GM21360 (cell line): ENCODE data around the gene ACP7.
"Not testable (repeated sequence)": the region's sequence is repeated elsewhere in the genome, so short reads cannot be mapped to it uniquely, and the experiment has no call there.

ENCODE experiments used
- ATAC-seq: cut with Tn5 transposase; IDR thresholded peaks from one replicate; pipeline ENCODE4 v1.9.1; 2021; ENCODE audit warnings: mild to moderate bottlenecking, moderate library complexity; ENCODE audit not compliant: unreplicated experiment

Gene ACP7

GRCh38 chr19:39083983-39084731 is at the start of gene ACP7:
Gene ACP7 (plus strand): TSS chr19:39084368. CDS start chr19:39085270, 902 bp downstream.
- ATAC-seq: no peak

DNA sequence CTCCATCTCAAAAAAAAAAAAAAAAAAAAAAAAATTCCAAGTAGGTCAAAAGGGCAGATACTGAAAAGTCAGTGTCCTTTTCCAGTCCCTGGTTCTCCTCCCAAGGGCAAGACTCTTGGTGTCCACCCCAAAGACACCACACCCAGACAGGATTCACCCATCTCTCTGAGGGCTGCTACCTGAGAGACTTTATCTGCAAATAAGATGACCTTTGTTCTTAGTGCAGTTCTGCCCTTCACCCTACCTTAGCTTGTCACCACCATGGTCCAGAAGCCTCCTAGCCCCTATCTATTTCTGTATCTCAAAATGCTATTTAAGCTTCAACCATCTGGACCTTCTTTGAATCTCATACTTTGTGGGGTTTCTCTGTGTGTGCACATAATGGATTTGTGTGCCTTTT is 47.6 kb upstream of the ACP7 start:
- ATAC-seq: no peak

DNA sequence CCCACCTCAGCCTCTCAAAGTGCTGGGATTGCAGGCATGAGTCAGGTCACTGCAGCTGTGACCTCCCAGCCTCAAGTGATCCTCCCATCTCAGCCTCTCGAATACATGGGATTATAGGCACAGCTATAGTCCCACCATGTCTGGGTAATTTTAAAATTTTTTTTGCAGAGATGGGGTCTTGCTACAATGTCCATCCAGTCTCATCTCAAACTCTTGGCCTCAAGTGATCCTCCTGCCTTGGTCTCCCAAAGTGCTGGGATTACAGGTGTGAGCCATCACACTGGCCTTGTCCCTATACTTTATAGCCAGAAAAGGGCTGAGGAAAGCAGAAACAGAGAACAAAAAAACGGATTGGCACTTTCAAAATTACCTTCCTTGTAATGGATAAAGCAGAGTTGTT is 47.0 kb upstream of the ACP7 start:
- no peak for ATAC-seq

DNA sequence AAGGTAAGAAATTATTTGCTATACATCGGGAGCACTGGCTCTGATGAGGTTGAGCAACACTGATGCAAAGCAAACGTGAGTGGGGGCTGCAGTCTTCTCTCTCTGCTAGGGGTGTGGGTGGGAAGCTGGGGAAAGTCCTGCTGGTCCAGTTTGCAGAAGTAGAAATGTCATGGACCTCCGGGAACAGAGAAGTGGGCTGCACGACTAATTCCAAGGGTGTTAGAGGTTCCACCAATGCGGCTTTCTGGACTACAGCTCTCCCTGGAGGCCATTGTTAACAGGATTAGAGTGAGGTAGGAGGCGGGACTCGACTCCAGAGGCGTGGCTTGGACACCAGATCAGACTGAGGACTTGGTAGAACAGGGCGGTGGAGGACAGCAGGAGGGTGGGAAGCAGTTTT is 46.1 kb upstream of the ACP7 start:
- no peak for ATAC-seq

- no peak for ATAC-seq
Measured at GRCh38 chr19:39045506-39045905, 38.7 kb upstream of the ACP7 start.

DNA sequence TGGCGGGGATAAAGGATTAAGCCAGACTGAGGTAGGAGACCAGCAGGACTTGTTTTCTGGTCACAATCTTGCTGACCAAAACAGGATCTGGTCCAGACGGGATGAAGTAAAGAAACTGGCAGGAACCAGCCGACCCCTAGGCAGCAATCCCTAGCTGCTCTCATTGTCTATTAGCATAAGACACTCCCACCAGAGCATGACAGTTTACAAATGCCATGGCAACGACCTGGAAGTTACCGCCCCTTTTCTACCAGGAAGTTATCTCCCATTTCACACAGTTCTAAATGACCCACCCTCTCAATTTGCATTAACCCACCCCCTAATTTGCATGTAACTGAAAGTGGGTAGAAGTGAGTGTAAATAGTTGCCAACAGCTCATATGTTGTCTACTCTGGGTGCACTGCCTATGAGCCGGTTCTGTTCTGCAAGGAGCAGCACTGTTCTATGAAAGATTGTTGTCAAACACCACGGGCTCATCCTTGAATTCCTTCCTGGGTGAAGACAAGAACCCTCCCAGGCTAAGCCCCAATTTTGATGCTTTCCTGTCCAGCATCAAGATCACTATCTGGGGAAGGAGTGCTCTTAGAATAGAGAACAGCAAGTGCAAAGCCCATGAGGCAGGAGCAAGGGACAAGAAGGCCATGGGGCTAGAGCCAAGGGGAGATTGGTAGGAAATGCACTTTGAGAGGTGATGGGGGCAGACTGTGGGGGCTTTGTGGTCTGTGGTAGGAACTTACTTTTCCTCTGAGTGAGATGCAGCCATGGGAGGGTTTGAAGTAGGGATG is 37.9 kb upstream of the ACP7 start:
- no peak for ATAC-seq

GRCh38 chr19:39047073-39047472 is 37.1 kb upstream of the ACP7 start:
- no peak for ATAC-seq

GRCh38 chr19:39052243-39052746 is 31.9 kb upstream of the ACP7 start:
- ATAC-seq: no peak

GRCh38 chr19:39052846-39053245 is 31.3 kb upstream of the ACP7 start:
- ATAC-seq: no peak

DNA sequence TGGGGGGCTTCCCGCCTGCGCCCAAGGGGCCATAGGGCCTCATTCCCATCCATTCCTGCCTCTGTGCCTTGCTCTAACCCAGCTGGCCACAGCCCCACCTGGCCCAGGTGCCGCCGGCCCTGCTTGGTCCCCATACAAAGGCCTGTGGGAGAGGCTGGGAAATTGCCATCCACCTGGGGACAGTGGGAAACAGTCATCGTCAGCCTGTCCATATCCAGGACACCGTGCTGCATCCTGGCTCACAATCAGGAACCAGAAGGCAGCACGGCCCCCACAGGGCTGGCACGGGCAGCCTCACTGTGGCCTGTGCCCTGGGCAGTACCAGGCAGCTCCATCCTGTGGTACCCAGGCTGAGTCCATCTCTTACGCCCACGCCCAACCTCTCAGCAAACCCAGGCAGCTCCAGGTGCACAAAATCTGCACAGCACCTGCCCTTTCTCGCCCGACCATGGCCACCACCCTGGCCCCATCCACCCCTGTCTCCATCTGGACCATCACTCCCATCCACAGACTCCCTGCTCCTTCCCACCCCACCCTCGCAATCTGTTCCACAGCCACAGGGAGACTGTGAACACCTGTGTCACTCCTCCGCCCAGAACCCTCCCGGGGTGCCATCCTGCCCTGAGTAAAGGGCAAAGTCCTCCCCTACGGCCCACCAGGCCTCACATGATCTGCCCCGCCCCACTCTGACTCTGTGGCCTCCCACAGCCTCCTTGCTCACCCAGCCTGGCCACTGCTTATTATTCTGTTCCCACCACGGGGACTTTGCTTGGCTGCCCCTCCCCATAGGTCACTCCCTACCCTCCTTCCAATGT is 30.7 kb upstream of the ACP7 start:
- no peak for ATAC-seq

GRCh38 chr19:39054091-39054470 is 30.1 kb upstream of the ACP7 start:
- ATAC-seq: no peak

DNA sequence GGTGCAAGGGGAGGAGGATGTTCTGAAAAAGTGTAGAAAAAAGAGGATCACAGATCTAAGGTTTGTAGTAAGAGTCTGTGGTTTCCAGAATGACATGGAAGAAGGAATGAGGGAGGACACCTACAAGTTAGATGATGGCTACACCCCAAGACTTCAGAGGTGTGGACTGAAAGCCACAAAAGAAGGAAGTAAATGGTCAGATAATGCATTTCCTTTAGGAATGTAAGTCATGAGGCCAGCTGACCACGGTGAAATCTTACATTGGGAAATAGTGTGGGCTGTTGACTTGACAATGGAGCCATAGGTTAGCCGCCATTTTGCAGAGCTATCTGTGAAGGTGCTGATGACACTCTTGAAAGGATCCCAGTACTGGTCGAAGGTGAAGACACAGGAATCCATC is 26.6 kb upstream of the ACP7 start:
- no peak for ATAC-seq

- no peak for ATAC-seq
Measured at GRCh38 chr19:39059302-39059701, 24.9 kb upstream of the ACP7 start.

DNA sequence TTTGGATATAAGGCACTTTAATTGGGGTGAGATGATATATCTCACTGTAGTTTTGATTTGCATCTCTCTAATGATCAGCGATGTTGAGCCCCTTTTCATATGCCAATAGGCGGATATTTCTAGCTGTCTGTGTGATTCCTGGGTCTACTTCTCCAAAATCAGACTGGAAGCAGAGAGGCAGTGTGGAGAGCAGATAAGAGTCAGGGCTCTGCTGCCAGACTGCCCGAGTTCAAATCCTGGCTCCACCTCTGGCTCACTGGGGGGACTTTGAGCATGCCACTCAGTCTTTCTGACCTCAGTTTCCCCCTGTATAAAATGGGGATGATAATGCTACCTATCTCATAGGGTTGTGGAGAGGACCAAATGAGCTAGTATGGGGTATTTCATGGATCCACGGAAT is 24.0 kb upstream of the ACP7 start:
- no peak for ATAC-seq

GRCh38 chr19:39064405-39064804 is 19.8 kb upstream of the ACP7 start:
- ATAC-seq: no peak

- ATAC-seq: no peak
Measured at GRCh38 chr19:39065928-39066327, 18.2 kb upstream of the ACP7 start.

- no peak for ATAC-seq
Measured at GRCh38 chr19:39067104-39067503, 17.1 kb upstream of the ACP7 start.

- not testable (repeated sequence) for ATAC-seq
Measured at GRCh38 chr19:39068259-39068658, 15.9 kb upstream of the ACP7 start.

GRCh38 chr19:39070888-39071287 is 13.3 kb upstream of the ACP7 start:
- ATAC-seq: no peak

- no peak for ATAC-seq
Measured at GRCh38 chr19:39074205-39074692, 9.9 kb upstream of the ACP7 start.

- no peak for ATAC-seq
Measured at GRCh38 chr19:39074942-39075341, 9.2 kb upstream of the ACP7 start.
